ENCODE data around the gene AFMID. TPM values are rescaled to one million over a fixed set of nuclear protein-coding genes. Genes with fewer than 3 reads are reported as not detected.
A peak's percentile ranks its signal among the peaks of the same experiment; 100 is the strongest.

Gene AFMID
- total RNA-seq, 2 donors from 2014 or later, result 78.9 to 94.6 TPM

DNA sequence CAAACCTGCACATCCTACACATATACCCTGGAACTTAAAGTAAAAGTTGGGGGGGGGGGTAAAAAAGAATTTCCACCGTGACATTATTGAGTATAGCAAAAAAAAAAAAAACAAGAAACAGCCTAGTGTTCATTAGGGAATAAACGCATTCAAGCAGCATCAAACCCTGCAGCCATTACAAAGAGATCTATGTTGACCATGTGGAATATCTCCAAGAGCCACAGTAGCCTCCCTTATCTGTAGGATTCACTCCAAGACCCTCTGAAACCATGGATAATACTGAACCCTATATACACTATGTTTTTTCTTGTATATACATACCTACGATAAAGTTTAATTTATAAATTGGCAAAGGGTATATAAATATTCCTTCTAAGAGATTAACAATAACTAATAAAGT is 21.3 kb downstream of the AFMID start:
- no peak for ATAC-seq
- DNase-seq, result no peak
- no peaks in the 10 kb centered on the region for H3K9me3 ChIP-seq
- TF ChIP-seq, protein P1, sequence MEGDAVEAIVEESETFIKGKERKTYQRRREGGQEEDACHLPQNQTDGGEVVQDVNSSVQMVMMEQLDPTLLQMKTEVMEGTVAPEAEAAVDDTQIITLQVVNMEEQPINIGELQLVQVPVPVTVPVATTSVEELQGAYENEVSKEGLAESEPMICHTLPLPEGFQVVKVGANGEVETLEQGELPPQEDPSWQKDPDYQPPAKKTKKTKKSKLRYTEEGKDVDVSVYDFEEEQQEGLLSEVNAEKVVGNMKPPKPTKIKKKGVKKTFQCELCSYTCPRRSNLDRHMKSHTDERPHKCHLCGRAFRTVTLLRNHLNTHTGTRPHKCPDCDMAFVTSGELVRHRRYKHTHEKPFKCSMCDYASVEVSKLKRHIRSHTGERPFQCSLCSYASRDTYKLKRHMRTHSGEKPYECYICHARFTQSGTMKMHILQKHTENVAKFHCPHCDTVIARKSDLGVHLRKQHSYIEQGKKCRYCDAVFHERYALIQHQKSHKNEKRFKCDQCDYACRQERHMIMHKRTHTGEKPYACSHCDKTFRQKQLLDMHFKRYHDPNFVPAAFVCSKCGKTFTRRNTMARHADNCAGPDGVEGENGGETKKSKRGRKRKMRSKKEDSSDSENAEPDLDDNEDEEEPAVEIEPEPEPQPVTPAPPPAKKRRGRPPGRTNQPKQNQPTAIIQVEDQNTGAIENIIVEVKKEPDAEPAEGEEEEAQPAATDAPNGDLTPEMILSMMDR (IDR thresholded peaks at IDR 0.05), result no peak
- TF ChIP-seq POLR2A (IDR thresholded peaks at IDR 0.05), result no peak
- peaks cover 0 to 8% of the 10 kb centered on the region in 2 donors for H3K36me3 ChIP-seq (replicated peaks in 1 of 2; ENCODE audit: insufficient read depth in 1 of 2, low read depth in 2 of 2)
- H3K4me1 ChIP-seq, result no peaks in the 10 kb centered on the region
- H3K27ac ChIP-seq, result no peak overlapping the region
- no peaks in the 10 kb centered on the region for H3K27me3 ChIP-seq
- intact Hi-C loops (cut with DNase I), result no loop called here
- no peak overlapping the region for H3K4me3 ChIP-seq
- 64 to 68% methylated on average over 3 of the region's 3 CpGs for WGBS, 2 donors

DNA sequence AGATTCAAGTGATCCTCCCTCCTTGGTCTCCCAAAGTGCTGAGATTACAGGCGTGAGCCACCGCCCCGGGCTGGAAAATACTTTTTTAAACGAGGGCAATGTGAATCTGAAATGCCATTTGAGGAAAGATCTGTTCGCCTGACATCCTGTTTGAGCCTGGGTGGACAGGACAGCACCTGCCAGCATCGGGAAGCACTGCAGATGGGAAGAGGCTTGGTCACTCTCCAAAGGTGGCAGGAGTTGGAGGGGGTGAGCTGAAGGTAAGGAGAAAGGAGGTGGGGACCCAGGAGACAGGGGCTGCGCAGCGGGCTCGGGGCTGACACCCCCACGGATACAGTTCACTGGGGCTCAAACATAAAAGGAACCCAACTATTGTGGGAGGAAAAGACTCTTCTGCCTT is 22.9 kb downstream of the AFMID start:
- ATAC-seq (no peak), DNase-seq (no peak)
- H3K9me3 ChIP-seq, result no peaks in the 10 kb centered on the region
- 69 to 75% methylated on average over 10 of the region's 10 CpGs for WGBS, 2 donors
- TF ChIP-seq, protein P1 (IDR thresholded peaks at IDR 0.05), result no peak
- TF ChIP-seq POLR2A (IDR thresholded peaks at IDR 0.05), result no peak
- H3K4me1 ChIP-seq, result peaks cover 9% of the 10 kb centered on the region
- intact Hi-C loops (cut with DNase I), result no loop called here
- H3K27me3 ChIP-seq, result no peaks in the 10 kb centered on the region
- H3K27ac ChIP-seq, result no peak overlapping the region
- no peak overlapping the region for H3K4me3 ChIP-seq
- H3K36me3 ChIP-seq (replicated peaks in 1 of 2; ENCODE audit: insufficient read depth in 1 of 2, low read depth in 2 of 2), result peaks cover 0 to under 1% of the 10 kb centered on the region in 2 donors

DNA sequence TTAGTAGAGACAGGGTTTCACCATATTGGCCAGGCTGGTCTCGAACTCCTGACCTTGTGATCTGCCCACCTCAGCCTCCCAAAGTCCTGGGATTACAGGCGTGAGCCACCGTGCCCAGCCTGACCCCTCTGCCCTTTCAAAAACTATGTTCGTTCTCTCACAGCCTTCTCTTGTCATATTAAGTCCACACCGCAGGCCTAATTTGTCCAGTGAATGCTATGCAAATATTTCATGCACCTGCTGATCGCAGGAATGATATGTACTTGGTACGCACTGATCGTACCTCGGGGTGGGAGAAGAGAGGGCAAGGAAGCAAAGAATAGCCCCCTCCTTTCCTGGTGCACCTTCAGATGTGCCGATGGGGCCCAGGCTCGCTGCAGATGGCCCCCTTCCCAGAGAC is 23.9 kb downstream of the AFMID start:
- Histone ChIP-seq H3K4me3 (no peak overlapping the region), H3K9me3 (no peaks in the 10 kb centered on the region), H3K36me3 (replicated peaks in 1 of 2; ENCODE audit: insufficient read depth in 1 of 2, low read depth in 2 of 2) (no peaks in the 10 kb centered on the region), H3K27me3 (no peaks in the 10 kb centered on the region), H3K27ac (no peak overlapping the region), H3K4me1 (peaks cover 9% of the 10 kb centered on the region)
- DNase-seq (no peak), ATAC-seq (no peak)
- WGBS, 2 donors, result 55 to 57% methylated on average over 11 of the region's 11 CpGs
- intact Hi-C loops (cut with DNase I), result no loop called here
- no peak for TF ChIP-seq POLR2A (IDR thresholded peaks at IDR 0.05)
- TF ChIP-seq, protein P1 (IDR thresholded peaks at IDR 0.05), result no peak

DNA sequence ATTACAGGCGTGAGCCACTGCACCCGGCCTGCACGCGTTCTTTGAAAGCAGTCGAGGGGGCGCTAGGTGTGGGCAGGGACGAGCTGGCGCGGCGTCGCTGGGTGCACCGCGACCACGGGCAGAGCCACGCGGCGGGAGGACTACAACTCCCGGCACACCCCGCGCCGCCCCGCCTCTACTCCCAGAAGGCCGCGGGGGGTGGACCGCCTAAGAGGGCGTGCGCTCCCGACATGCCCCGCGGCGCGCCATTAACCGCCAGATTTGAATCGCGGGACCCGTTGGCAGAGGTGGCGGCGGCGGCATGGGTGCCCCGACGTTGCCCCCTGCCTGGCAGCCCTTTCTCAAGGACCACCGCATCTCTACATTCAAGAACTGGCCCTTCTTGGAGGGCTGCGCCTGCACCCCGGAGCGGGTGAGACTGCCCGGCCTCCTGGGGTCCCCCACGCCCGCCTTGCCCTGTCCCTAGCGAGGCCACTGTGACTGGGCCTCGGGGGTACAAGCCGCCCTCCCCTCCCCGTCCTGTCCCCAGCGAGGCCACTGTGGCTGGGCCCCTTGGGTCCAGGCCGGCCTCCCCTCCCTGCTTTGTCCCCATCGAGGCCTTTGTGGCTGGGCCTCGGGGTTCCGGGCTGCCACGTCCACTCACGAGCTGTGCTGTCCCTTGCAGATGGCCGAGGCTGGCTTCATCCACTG is 27.0 kb downstream of the AFMID start, which contains the start of gene BIRC5:
TSS of gene BIRC5 (plus strand) at position 238 of the 690 bp plus-strand sequence. CDS start at position 302, 64 bp downstream.
- Histone ChIP-seq H3K27ac (no peak within 1 kb of the TSS), H3K36me3 (replicated peaks in 1 of 2; ENCODE audit: insufficient read depth in 1 of 2, low read depth in 2 of 2) (no peaks in the 10 kb centered on the region), H3K27me3 (no peaks in the 10 kb centered on the region), H3K4me1 (peaks cover 9% of the 10 kb centered on the region), H3K9me3 (no peaks in the 10 kb centered on the region), H3K4me3 (no peak within 1 kb of the TSS)
- WGBS, 2 donors, result 2% methylated on average over 55 of the region's 60 CpGs; no CpG with 5 or more reads in 1 of the 2 donors
- intact Hi-C loops (cut with DNase I), result no loop called here
- ATAC-seq, result peak; percentile 97
- peak; percentile 86 to 91 (median 89) for DNase-seq
- TF ChIP-seq, protein P1 (IDR thresholded peaks at IDR 0.05), result no peak
- no peak for TF ChIP-seq POLR2A (IDR thresholded peaks at IDR 0.05)

DNA sequence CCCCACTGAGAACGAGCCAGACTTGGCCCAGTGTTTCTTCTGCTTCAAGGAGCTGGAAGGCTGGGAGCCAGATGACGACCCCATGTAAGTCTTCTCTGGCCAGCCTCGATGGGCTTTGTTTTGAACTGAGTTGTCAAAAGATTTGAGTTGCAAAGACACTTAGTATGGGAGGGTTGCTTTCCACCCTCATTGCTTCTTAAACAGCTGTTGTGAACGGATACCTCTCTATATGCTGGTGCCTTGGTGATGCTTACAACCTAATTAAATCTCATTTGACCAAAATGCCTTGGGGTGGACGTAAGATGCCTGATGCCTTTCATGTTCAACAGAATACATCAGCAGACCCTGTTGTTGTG is 27.5 kb downstream of the AFMID start:
- no peak for DNase-seq
- 6 to 26% methylated on average over 3 to 5 of the region's 5 CpGs for WGBS, 2 donors
- Histone ChIP-seq H3K36me3 (replicated peaks in 1 of 2; ENCODE audit: insufficient read depth in 1 of 2, low read depth in 2 of 2) (no peaks in the 10 kb centered on the region), H3K4me3 (no peak overlapping the region), H3K4me1 (peaks cover 9% of the 10 kb centered on the region), H3K9me3 (no peaks in the 10 kb centered on the region), H3K27ac (no peak overlapping the region), H3K27me3 (no peaks in the 10 kb centered on the region)
- TF ChIP-seq POLR2A (IDR thresholded peaks at IDR 0.05), result no peak
- TF ChIP-seq, protein P1 (IDR thresholded peaks at IDR 0.05), result no peak
- no peak for ATAC-seq
- intact Hi-C loops (cut with DNase I), result no loop called here

All from body of pancreas (tissue), 4 donors.